ENCODE data around the gene CYTH4. TPM values are rescaled to one million over a fixed set of nuclear protein-coding genes. Genes with fewer than 3 reads are reported as not detected.

The CYTH4 gene
- total and polyA plus RNA-seq, 2 of the 13 experiments (the other 11 are each of a cell fraction or from before 2014, with no cell fraction given) = not detected

- TF ChIP-seq, protein P1, sequence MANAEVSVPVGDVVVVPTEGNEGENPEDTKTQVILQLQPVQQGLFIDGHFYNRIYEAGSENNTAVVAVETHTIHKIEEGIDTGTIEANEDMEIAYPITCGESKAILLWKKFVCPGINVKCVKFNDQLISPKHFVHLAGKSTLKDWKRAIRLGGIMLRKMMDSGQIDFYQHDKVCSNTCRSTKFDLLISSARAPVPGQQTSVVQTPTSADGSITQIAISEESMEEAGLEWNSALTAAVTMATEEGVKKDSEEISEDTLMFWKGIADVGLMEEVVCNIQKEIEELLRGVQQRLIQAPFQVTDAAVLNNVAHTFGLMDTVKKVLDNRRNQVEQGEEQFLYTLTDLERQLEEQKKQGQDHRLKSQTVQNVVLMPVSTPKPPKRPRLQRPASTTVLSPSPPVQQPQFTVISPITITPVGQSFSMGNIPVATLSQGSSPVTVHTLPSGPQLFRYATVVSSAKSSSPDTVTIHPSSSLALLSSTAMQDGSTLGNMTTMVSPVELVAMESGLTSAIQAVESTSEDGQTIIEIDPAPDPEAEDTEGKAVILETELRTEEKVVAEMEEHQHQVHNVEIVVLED (CRISPR knock-in tag; IDR thresholded peaks at IDR 0.05; ENCODE audit: borderline replicate concordance) = no peak
- TF ChIP-seq YEATS4 (CRISPR knock-in tag; IDR thresholded peaks at IDR 0.05; ENCODE audit: borderline replicate concordance) (no peak), ZSCAN30 (CRISPR knock-in tag; IDR thresholded peaks at IDR 0.05) (no peak)
- TF ChIP-seq, protein P2, sequence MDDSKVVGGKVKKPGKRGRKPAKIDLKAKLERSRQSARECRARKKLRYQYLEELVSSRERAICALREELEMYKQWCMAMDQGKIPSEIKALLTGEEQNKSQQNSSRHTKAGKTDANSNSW (CRISPR knock-in tag; IDR thresholded peaks at IDR 0.05; ENCODE audit: borderline replicate concordance) = no peak
Observed at GRCh38 chr22:37258753-37259401, 23.4 kb upstream of the CYTH4 start (continued).

GRCh38 chr22:37259540-37260029 lies 22.7 kb upstream of the CYTH4 start:
- WGBS (ENCODE audit: low lambda C conversion rate) = 63% methylated on average over 21 of the region's 23 CpGs
- in situ Hi-C loops (cut with HindIII; ENCODE audit: extremely low pct_ligation_motif_present, low pct_unique_long_range_greater_than_20kb) = no loop called here
- CTCF ChIA-PET (ENCODE audit: low intra/inter-chr PET ratio, low total read pairs) = interaction anchor here (1.8 to 2.5 kb wide), 2 partner anchors 93 to 273 kb away, joined by 5 to 10 read pairs; no protein-coding TSS in a partner anchor
- Histone ChIP-seq H3K9ac (ENCODE audit: insufficient read depth, low read depth, low read length) (no peak overlapping the region), H2AFZ (ENCODE audit: low read length) (no peak overlapping the region), H3K9me3 (ENCODE audit: low read length) (peaks cover 9% of the 10 kb centered on the region), H3K4me1 (ENCODE audit: insufficient read depth, low read length) (no peaks in the 10 kb centered on the region), H3K4me2 (ENCODE audit: low read depth, low read length) (no peak overlapping the region), H3K36me3 (replicated peaks in 1 of 2; ENCODE audit: control insufficient read depth in 1 of 2, insufficient read depth in 2 of 2, low read length in 2 of 2) (no peaks in the 10 kb centered on the region), H3K27ac (ENCODE audit: extremely low read length, insufficient read depth, low read length) (no peak overlapping the region), H3K79me2 (ENCODE audit: insufficient read depth, low read length) (no peaks in the 10 kb centered on the region), H4K20me1 (ENCODE audit: insufficient read depth, low read length) (no peaks in the 10 kb centered on the region), H3K4me3 (replicated peaks in 1 of 3; ENCODE audit: insufficient read depth in 1 of 3, low read depth in 2 of 3, low read length in 3 of 3) (no peak overlapping the region), H3K27me3 (ENCODE audit: control insufficient read depth in 1 of 2, insufficient read depth in 2 of 2, low read length in 2 of 2) (peaks cover 0 to 16% of the 10 kb centered on the region in 2 experiments; a peak in 3 of 5 replicates)
- TF ChIP-seq ZNF878 (CRISPR knock-in tag; IDR thresholded peaks at IDR 0.05) (no peak), EEA1 (CRISPR knock-in tag; IDR thresholded peaks at IDR 0.05; ENCODE audit: borderline replicate concordance) (no peak), HINFP (CRISPR knock-in tag; IDR thresholded peaks at IDR 0.05; ENCODE audit: low read depth) (no peak), PHF20 (CRISPR knock-in tag; IDR thresholded peaks at IDR 0.05) (no peak), ARNT2 (CRISPR knock-in tag; IDR thresholded peaks at IDR 0.05; ENCODE audit: low read depth) (no peak), HOXA9 (CRISPR knock-in tag; IDR thresholded peaks at IDR 0.05; ENCODE audit: borderline replicate concordance) (no peak), CHCHD3 (CRISPR knock-in tag; IDR thresholded peaks at IDR 0.05) (no peak), KAT7 (CRISPR knock-in tag; IDR thresholded peaks at IDR 0.05; ENCODE audit: borderline replicate concordance) (no peak), PAF1 (CRISPR knock-in tag; IDR thresholded peaks at IDR 0.05) (no peak)
- TF ChIP-seq, protein P3, sequence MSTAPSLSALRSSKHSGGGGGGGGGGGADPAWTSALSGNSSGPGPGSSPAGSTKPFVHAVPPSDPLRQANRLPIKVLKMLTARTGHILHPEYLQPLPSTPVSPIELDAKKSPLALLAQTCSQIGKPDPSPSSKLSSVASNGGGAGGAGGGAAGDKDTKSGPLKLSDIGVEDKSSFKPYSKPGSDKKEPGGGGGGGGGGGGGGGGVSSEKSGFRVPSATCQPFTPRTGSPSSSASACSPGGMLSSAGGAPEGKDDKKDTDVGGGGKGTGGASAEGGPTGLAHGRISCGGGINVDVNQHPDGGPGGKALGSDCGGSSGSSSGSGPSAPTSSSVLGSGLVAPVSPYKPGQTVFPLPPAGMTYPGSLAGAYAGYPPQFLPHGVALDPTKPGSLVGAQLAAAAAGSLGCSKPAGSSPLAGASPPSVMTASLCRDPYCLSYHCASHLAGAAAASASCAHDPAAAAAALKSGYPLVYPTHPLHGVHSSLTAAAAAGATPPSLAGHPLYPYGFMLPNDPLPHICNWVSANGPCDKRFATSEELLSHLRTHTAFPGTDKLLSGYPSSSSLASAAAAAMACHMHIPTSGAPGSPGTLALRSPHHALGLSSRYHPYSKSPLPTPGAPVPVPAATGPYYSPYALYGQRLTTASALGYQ (CRISPR knock-in tag; IDR thresholded peaks at IDR 0.05) = no peak
- ATAC-seq = no peak
- no peak for DNase-seq (ENCODE audit: low spot score)
- FAIRE-seq = no peak
- intact Hi-C loops (cut with micrococcal nuclease; ENCODE audit: unreplicated experiment) = loop anchor here (5.0 kb wide), 1 partner anchor 57 kb away; no protein-coding TSS in a partner anchor
- POLR2A ChIA-PET = no interaction called here
- BruUV-seq (replicated peaks) = no TSS peak
